HepG2 (cell line): Measurements from ENCODE around the gene YIPF1. TPM values are rescaled to one million over a fixed set of nuclear protein-coding genes. Genes with fewer than 3 reads are reported as not detected.

Source experiments
- CBX1 ChIP-seq: IDR thresholded peaks from one replicate; pipeline ENCODE4 v1.6.1; 2016; ENCODE audit warnings: antibody characterized with exemption, low read depth
- ETV6 ChIP-seq: sonication (generic); formaldehyde crosslinking; conservative IDR thresholded peaks from 2 replicates; pipeline ENCODE4 v1.4.0; 2020; ENCODE audit warnings: missing genetic modification reagents
- FLYWCH1 ChIP-seq: sonication (generic); formaldehyde crosslinking; IDR thresholded peaks from 2 replicates; pipeline ENCODE4 v1.8.1; 2023; ENCODE audit warnings: mild to moderate bottlenecking, missing genetic modification reagents
- KAT7 ChIP-seq: IDR thresholded peaks from 2 replicates; pipeline ENCODE4 v1.6.1; 2018; ENCODE audit warnings: borderline replicate concordance, missing compliant biosample characterization
- KDM5A ChIP-seq: fragments of 200-600 bp; sonication (generic); IDR thresholded peaks from 2 replicates; pipeline ENCODE4 v1.7.0; 2018; ENCODE audit warnings: antibody characterized with exemption, mild to moderate bottlenecking, low read length, borderline replicate concordance
- KMT2B ChIP-seq: IDR thresholded peaks from 2 replicates; pipeline ENCODE4 v1.6.1; 2016; ENCODE audit warnings: missing genetic modification reagents, missing compliant biosample characterization
- NR2F6 ChIP-seq, 2 experiments: IDR thresholded peaks; 2 replicates each; pipeline ENCODE4 v1.6.1; 2016; ENCODE audit warnings: antibody characterized with exemption in 1 of 2, mild to moderate bottlenecking in 1 of 2
- PHF8 ChIP-seq: sonication (generic); formaldehyde crosslinking; IDR thresholded peaks from 2 replicates; pipeline ENCODE4 v1.5.0; 2020; ENCODE audit warnings: missing genetic modification reagents
- RAD21 ChIP-seq: fragments of 450-650 bp; formaldehyde crosslinking; IDR thresholded peaks from 2 replicates; pipeline ENCODE4 v1.5.0; 2020; ENCODE audit warnings: mild to moderate bottlenecking
- SALL1 ChIP-seq: sonication (generic); formaldehyde crosslinking; IDR thresholded peaks from 2 replicates; pipeline ENCODE4 v1.8.0; 2022; ENCODE audit warnings: mild to moderate bottlenecking, missing genetic modification reagents
- SIN3A ChIP-seq: IDR thresholded peaks from 2 replicates; pipeline ENCODE4 v1.6.1; 2011; ENCODE audit warnings: low read depth, mild to moderate bottlenecking, control low read depth, low read length, borderline replicate concordance
- SNAPC2 ChIP-seq: sonication (generic); formaldehyde crosslinking; IDR thresholded peaks from 2 replicates; pipeline ENCODE4 v1.8.1; 2022; ENCODE audit warnings: mild to moderate bottlenecking, missing genetic modification reagents
- TARDBP ChIP-seq: sonication (generic); formaldehyde crosslinking; IDR thresholded peaks from 2 replicates; pipeline ENCODE4 v1.8.0; 2022; ENCODE audit warnings: mild to moderate bottlenecking, missing genetic modification reagents
- THAP11 ChIP-seq: IDR thresholded peaks from 2 replicates; pipeline ENCODE4 v1.6.1; 2016; ENCODE audit warnings: missing biosample characterization, missing genetic modification reagents
- ZFP36L1 ChIP-seq: sonication (generic); formaldehyde crosslinking; IDR thresholded peaks from 2 replicates; pipeline ENCODE4 v1.8.0; 2022; ENCODE audit warnings: mild to moderate bottlenecking, missing genetic modification reagents, moderate library complexity
- ZNF333 ChIP-seq: sonication (generic); formaldehyde crosslinking; IDR thresholded peaks from 2 replicates; pipeline ENCODE4 v1.4.0; 2020; ENCODE audit warnings: mild to moderate bottlenecking, missing genetic modification reagents, borderline replicate concordance
- ZNF337 ChIP-seq: sonication (generic); formaldehyde crosslinking; IDR thresholded peaks from 2 replicates; pipeline ENCODE4 v1.5.1; 2020; ENCODE audit warnings: missing genetic modification reagents, low read depth, mild to moderate bottlenecking, borderline replicate concordance
- ZNF382 ChIP-seq: sonication (generic); formaldehyde crosslinking; IDR thresholded peaks from 2 replicates; pipeline ENCODE4 v1.5.0; 2020; ENCODE audit warnings: missing genetic modification reagents, mild to moderate bottlenecking, borderline replicate concordance
- ZNF432 ChIP-seq: sonication (generic); formaldehyde crosslinking; IDR thresholded peaks from 2 replicates; pipeline ENCODE4 v1.5.0; 2020; ENCODE audit warnings: missing genetic modification reagents, mild to moderate bottlenecking, borderline replicate concordance
- ZNF709 ChIP-seq: sonication (generic); formaldehyde crosslinking; IDR thresholded peaks from 2 replicates; pipeline ENCODE4 v1.5.0; 2020; ENCODE audit warnings: mild to moderate bottlenecking, missing genetic modification reagents
- ZNF768 ChIP-seq: sonication (generic); formaldehyde crosslinking; IDR thresholded peaks from 2 replicates; pipeline ENCODE4 v1.4.0; 2020; ENCODE audit warnings: missing genetic modification reagents
- ZNF891 ChIP-seq: sonication (generic); formaldehyde crosslinking; IDR thresholded peaks from 2 replicates; pipeline ENCODE4 v1.5.0; 2020; ENCODE audit warnings: mild to moderate bottlenecking, missing genetic modification reagents
- polyA plus RNA-seq, 8 experiments: library from polyadenylated mRNA; depleted of rRNA in 3 of 8; stranded (reverse) in 7 of 8; unstranded in 1 of 8; fragments of >200 nt; fragmentation: Illumina TruSeq in 4 of 8; extraction: Trizol in 4 of 8; gene quantifications; 2 replicates each; pipeline versions ENCODE4 v1.2.1 to v1.2.3, GENCODE V29; 2011 to 2016; ENCODE audit warnings: low read depth in 4 of 8, missing spikeins in 1 of 8, mixed read lengths in 1 of 8; ENCODE audit not compliant: insufficient read depth in 1 of 8
- total RNA-seq, 5 experiments: library from RNA; depleted of rRNA; stranded (reverse); fragments of >200 nt; fragmentation: Illumina TruSeq; extraction: Trizol; gene quantifications; 2 replicates each; pipeline ENCODE4 v1.2.3, GENCODE V29; 2016; ENCODE audit warnings: low read depth in 1 of 5
- TF ChIP-seq, protein P1 (sequence below): sonication (generic); formaldehyde crosslinking; IDR thresholded peaks from 2 replicates; pipeline ENCODE4 v1.5.0; 2020; ENCODE audit warnings: missing genetic modification reagents
- TF ChIP-seq, protein P2 (sequence below): sonication (generic); formaldehyde crosslinking; IDR thresholded peaks from 2 replicates; pipeline ENCODE4 v1.5.1; 2020; ENCODE audit warnings: mild to moderate bottlenecking, missing genetic modification reagents, moderate library complexity

The YIPF1 gene
- total and polyA plus RNA-seq, 2 of the 13 experiments (the other 11 are each of a cell fraction or from before 2014, with no cell fraction given), result 21.1 to 31.9 TPM

DNA sequence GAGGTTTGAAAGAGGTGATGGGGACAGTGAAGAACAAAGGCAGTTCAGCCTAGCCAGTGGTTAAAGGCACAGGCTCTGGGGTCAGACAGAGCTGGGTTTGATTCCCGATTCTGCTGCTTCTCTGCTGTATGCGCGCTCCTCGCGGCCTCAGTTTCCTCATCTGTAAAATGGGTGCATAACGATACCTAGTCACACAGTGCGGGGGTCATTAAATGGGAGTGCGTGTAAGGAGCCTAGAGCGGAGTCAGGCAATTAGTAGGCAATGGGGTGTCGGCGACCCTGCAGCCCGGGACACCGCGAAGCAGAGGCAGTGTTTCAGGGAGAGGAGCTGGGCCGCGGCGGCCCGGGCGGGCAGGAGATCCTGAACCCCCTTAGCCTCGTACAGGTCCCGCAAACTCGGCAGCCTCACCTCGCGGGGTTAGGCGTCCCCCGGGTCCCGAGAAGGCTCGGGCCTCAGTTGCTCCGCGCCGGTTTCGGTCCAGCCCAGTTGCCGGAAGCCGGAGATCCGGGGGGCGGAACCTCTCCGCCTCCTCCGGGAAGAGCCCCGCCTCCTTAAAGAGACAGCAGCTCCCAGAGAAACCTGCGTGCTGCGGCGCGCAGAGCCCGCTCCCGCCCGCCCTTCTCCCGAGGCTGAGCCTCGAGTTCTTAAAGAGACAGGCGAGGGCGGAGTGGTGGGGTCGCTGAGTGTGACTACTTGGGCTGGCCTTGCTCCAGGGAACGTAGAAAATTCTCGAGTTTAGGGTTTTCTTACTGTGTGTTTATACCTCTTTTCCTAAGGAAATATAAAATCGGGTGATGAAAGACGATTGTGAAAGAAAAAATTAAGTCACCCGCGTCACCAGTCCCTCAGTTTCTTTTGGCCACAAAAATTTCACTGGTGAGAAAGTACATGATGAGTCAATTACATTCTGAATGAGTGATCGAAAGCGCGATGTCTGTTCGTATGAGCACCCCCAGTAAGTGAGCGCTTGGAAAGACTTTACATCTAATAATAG is at the start of gene YIPF1 (continued):
- TF ChIP-seq, protein P1, sequence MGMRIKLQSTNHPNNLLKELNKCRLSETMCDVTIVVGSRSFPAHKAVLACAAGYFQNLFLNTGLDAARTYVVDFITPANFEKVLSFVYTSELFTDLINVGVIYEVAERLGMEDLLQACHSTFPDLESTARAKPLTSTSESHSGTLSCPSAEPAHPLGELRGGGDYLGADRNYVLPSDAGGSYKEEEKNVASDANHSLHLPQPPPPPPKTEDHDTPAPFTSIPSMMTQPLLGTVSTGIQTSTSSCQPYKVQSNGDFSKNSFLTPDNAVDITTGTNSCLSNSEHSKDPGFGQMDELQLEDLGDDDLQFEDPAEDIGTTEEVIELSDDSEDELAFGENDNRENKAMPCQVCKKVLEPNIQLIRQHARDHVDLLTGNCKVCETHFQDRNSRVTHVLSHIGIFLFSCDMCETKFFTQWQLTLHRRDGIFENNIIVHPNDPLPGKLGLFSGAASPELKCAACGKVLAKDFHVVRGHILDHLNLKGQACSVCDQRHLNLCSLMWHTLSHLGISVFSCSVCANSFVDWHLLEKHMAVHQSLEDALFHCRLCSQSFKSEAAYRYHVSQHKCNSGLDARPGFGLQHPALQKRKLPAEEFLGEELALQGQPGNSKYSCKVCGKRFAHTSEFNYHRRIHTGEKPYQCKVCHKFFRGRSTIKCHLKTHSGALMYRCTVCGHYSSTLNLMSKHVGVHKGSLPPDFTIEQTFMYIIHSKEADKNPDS (CRISPR knock-in tag), result no peak
- TF ChIP-seq KAT7 (CRISPR knock-in tag) (peak; percentile 68; the same call in 1 of the 2 replicates), FLYWCH1 (CRISPR knock-in tag) (no peak), RAD21 (CRISPR knock-in tag) (peak; percentile 10; the same call in 1 of the 2 replicates), SALL1 (CRISPR knock-in tag) (peak; percentile 67; the same call in 1 of the 2 replicates), THAP11 (CRISPR knock-in tag) (peak; percentile 67; the same call in 1 of the 2 replicates), TARDBP (CRISPR knock-in tag) (peak; percentile 48), PHF8 (CRISPR knock-in tag) (peak; percentile 83), ZNF382 (CRISPR knock-in tag) (no peak), KDM5A (0 out of 2 replicates have a peak, but pooled peaks have one; percentile 32), ZNF768 (CRISPR knock-in tag) (peak; percentile 45; the same call in 1 of the 2 replicates), SIN3A (0 out of 2 replicates have a peak, but pooled peaks have one; percentile 51), ZFP36L1 (CRISPR knock-in tag) (0 out of 2 replicates have a peak, but pooled peaks have one; percentile 7), NR2F6 (IDR thresholded peaks at IDR 0.05) (no peak), NR2F6 (CRISPR knock-in tag; IDR thresholded peaks at IDR 0.05) (no peak), KMT2B (CRISPR knock-in tag) (peak; percentile 88; the same call in 1 of the 2 replicates), SNAPC2 (CRISPR knock-in tag) (no peak), ZNF337 (CRISPR knock-in tag) (no peak), ZNF333 (CRISPR knock-in tag) (0 out of 2 replicates have a peak, but pooled peaks have one; percentile 45), ZNF432 (CRISPR knock-in tag) (no peak), ZNF709 (CRISPR knock-in tag) (no peak), CBX1 (peak; percentile 15), ETV6 (CRISPR knock-in tag) (no peak), ZNF891 (CRISPR knock-in tag) (no peak)
- TF ChIP-seq, protein P2, sequence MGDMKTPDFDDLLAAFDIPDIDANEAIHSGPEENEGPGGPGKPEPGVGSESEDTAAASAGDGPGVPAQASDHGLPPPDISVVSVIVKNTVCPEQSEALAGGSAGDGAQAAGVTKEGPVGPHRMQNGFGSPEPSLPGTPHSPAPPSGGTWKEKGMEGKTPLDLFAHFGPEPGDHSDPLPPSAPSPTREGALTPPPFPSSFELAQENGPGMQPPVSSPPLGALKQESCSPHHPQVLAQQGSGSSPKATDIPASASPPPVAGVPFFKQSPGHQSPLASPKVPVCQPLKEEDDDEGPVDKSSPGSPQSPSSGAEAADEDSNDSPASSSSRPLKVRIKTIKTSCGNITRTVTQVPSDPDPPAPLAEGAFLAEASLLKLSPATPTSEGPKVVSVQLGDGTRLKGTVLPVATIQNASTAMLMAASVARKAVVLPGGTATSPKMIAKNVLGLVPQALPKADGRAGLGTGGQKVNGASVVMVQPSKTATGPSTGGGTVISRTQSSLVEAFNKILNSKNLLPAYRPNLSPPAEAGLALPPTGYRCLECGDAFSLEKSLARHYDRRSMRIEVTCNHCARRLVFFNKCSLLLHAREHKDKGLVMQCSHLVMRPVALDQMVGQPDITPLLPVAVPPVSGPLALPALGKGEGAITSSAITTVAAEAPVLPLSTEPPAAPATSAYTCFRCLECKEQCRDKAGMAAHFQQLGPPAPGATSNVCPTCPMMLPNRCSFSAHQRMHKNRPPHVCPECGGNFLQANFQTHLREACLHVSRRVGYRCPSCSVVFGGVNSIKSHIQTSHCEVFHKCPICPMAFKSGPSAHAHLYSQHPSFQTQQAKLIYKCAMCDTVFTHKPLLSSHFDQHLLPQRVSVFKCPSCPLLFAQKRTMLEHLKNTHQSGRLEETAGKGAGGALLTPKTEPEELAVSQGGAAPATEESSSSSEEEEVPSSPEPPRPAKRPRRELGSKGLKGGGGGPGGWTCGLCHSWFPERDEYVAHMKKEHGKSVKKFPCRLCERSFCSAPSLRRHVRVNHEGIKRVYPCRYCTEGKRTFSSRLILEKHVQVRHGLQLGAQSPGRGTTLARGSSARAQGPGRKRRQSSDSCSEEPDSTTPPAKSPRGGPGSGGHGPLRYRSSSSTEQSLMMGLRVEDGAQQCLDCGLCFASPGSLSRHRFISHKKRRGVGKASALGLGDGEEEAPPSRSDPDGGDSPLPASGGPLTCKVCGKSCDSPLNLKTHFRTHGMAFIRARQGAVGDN (CRISPR knock-in tag), result peak; percentile 77
